ENCODE results near the gene RASSF8.
"Not testable (repeated sequence)": the region's sequence is repeated elsewhere in the genome, so short reads cannot be mapped to it uniquely, and the experiment has no call there.

Gene RASSF8

DNA sequence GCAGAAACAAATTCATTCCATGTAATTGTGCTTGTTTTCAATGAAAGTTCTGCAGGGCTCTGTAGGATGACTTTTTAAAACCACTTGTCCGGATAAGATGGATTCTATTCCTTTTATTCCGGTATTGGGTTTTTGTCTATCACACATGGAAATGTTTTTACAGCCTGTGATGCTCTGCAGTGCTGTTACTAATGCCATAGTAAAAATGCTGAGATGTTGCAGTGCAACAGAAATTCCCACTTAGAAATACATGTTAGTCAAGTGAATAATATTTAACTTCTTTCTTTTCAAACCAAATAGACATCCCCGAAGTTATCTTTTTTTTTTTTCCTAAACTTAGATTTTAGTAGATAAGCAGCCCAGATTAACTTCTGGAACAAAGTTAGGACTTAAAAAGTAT lies 71.9 kb downstream of the RASSF8 start:
- DNase-seq: no peak

DNA sequence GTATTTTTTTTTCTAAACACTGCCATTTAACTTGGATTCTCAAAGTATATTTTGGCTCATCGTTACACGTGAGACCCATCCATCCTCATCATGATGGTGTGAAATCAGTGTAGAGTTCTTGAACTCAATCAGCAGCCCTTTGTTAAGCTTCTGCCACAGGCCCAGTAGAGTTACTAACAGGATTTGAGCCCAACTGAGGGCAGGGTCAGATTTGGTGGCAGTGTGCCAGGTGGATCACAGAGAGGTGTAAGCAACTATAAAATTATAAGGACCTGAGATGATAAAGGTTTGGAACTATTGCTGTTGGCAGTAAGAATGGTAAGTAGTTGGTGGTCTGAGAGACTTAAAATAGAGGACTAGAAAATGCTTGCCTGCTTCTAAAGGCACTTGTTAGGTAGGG lies 72.8 kb downstream of the RASSF8 start:
- no peak for DNase-seq

- DNase-seq: no peak
Observed at GRCh38 chr12:26031827-26032226, 73.3 kb downstream of the RASSF8 start.

GRCh38 chr12:26032290-26032689 lies 73.8 kb downstream of the RASSF8 start:
- DNase-seq: no peak

DNA sequence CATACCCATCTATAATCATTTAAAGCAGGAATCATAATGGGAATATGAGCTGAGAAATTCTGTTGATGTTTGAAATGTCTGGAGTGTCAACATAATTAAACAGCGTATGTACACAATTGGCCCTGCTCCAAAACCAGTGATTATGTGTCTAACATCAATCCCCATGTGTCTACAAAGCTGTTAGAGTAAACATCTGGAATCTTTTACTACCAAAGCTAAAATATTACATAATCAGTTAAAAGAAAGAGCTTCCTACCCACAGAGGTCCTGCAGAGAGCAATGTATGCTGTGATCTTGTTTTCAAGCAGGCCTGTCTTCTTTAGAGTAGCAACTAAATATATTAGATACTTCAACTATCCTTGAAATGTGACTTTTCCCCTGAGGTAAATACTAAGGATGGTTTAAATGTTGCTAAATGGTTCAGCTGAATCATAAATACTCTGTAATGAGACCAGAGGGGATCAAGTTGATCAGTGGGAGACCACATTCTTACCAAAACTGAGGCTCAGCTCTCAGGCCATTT lies 74.3 kb downstream of the RASSF8 start:
- no peak for DNase-seq

DNA sequence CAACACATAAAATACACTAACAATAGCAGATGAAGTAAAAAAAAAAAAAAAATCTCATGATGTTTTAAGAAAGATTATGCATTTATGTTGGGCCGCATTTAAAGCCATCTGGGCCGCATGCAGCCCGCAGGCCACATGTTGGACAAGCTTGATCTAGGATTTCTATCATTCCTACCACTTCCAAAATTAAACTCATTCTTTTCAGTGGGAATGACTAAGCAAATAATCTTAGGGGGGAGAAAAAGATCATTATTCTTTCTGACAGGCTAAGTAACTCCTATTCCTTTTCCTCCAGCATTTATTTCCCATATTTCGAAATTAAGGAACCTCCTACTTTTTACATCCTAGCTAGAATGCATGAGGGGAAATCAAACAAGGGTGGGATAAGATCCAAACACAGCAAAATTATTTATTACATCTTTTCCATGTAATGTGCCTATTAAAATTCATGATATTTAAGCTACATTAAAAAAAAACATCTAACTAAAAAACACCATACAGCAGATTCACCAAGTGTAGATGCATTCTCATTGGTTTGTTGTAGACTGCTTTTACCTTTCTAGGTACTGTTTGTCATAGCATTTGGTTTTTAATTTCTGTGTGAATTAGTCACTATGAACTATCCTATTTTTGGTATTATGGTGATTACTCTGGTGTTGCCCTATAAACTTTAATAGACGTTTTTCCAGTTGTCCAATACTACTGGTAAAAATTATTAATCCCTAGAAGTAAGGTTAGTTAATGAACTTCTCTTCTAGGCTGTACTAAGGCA lies 76.1 kb downstream of the RASSF8 start:
- DNase-seq: no peak

DNA sequence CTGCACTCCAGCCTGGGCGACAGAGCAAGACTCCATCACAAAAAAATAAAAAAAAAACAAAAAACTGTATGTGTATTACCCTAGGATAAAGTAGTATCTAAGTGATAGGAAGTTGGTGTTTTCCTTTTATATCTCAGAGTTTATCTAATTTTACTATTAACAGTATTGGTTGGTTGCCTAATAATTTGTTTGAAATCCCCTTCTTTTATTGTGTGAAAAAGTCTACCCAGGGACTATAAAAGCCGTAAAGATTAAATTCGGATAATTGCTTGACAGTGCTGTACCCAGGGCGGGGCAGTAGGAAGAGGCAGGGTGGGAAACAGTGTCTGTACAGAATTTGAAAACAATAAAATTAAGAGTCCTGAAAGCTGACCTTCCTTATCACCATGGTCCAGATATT lies 78.4 kb downstream of the RASSF8 start:
- no peak for DNase-seq

- DNase-seq: no peak
Observed at GRCh38 chr12:26037615-26038220, 79.2 kb downstream of the RASSF8 start.

DNA sequence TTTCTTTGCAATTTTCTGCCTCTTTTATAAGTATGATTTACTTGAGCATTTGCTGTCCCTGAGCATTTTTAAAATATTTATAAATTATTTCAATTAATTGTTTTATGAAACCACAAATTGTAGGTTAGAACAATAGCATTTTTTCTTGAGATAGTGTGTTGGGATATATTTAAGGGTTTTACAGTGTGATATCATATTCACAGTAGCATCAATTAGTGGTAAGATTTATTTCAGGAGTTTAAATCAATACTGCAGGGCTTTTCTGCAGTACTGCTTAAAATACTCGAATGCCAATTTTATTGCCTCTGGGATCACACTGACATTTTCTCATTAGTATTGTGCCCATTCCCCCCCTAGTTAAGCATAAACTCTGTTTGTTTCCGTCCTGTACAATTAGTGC lies 84.2 kb downstream of the RASSF8 start:
- no peak for DNase-seq

DNA sequence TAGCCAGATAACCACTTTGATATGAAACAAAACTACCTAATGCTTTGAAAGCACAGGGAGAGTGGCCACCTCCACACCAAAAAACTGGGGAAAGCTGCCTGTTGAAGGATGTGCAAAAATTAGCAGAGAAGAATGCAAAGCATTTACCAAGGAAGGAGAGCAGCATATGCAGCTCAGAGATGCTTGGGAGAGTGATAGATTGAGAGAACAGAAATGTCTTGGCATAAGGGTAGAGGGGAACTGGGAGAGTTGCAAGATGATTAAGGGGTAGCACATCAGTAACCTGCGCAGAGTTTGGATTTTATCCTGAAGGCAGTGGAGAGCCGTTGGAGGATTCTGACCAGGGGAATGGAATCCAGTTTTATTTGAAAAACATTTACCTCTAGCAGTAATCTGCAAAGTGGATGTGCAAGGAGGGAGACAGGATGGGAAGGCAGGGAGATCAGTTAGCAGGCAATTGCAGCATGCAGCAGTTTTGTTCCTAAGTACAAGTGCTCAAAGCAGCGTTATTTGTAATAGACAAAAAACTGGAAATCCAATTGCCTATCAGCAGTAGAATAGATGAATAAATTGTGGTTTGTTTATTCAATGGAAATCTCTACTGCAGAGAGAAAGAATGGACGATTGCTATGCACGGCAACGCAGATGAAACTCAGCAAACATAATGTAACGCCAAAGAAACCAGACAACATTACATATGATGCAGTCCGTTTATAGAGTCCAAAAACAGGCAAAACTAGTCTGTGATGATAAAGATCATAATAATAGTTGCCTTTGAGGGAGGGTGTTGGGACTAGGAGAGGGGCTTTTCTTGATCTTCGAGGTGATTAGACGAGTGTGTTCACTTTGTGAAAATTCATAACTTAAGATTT lies 84.9 kb downstream of the RASSF8 start:
- no peak for DNase-seq

- no peak for DNase-seq
Observed at GRCh38 chr12:26044007-26044394, 85.5 kb downstream of the RASSF8 start.

- no peak for DNase-seq
Observed at GRCh38 chr12:26044592-26044991, 86.1 kb downstream of the RASSF8 start.

GRCh38 chr12:26046203-26046602 lies 87.7 kb downstream of the RASSF8 start:
- DNase-seq: no peak

DNA sequence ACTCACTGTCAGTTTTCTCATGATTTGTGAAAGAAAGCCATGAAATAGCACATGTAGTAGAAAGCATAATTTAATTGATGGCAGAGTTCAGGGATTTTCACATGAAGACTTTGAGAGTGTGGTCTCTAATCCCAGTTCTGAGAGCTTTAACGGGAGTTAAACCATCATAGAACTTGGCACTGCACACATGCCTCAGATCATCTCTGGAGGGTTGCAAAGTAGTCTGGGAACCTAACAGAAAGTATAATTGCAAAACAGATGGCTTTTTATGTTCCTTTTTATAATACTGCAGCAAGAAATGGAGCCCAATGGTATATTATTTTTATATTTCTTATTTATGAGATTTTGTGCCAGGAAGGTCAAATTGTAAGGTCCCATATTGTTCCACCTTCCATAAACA lies 88.4 kb downstream of the RASSF8 start:
- no peak for DNase-seq

DNA sequence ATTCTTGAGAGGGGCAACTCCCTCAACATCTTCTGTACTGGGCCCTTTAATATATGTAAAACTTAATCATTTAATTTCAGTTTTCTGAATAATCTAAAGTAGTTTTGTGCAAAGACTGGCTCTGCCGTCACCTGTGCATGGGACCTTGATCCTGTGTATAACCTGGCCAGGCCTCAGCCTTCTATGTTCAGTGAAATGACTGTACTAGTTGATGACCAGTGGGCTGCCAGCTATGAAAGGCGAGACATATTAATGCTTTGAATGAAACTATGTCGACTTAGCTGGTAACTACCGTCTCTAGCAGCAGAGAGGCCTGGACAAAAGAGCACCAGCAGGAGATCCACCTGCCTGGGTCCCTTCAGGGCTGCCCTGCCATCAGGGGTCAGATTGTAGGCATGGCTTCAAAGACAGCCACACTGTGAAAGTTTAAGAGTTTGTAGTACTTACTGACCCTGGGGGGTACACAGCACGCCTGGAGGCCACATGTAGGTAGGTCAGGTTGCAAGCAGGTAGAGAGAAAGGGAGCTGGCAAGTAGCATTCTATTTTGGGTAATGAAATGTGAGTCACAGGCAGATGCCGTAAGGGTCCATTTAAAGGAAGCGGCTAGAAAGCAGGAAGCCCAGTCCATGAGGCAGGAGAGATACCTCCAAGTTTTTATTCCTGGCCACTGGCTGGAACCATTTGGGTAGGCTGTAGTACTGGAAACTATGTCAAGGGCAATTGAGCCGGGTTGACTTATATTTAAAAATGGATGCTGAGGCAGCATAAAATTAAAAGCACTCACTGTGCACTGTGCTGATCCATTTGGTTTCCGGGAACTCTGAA lies 89.1 kb downstream of the RASSF8 start:
- DNase-seq: no peak

GRCh38 chr12:26052652-26053051 lies 94.2 kb downstream of the RASSF8 start:
- no peak for DNase-seq

DNA sequence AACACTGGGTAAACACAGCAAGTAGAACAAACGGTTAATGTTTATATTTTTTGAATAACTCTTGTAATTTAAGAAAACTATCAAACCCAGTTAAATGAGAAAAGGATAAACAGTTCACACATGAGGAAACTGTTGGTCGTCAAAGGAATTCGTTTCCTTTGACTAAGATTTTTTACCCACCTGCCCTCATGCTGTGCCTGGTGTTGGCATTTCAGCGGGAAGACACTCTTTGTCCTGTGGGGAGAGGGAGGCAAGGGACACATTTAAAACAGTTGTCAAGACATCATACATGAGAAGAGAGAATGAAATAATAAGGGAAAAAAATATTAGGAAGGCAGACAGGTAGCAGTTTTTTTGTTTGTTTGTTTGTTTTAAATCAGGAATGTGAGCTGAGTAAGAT lies 95.9 kb downstream of the RASSF8 start:
- no peak for DNase-seq

GRCh38 chr12:26055087-26055486 lies 96.6 kb downstream of the RASSF8 start:
- DNase-seq: no peak

DNA sequence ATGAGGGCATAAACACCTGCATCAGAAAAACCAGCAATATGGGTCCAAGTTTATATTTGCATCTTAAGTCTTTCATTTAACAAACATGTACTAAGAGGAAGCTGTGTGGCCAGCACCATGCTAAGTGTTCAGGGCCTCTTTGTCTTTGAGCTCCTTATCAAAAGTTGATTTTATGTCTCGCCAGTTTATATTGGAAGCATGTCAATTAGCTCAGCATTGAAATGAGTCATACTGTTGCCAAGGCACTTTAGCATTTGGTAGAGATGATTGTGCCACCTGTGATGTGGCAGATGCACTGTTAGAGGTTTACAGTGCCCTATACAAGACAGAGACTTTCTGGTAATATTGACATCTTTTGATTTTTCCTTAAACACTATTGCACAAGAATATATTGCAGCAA lies 97.9 kb downstream of the RASSF8 start:
- DNase-seq: no peak

GRCh38 chr12:26057271-26057670 lies 98.8 kb downstream of the RASSF8 start:
- not testable (repeated sequence) for DNase-seq

- DNase-seq: no peak
Observed at GRCh38 chr12:26058308-26058707, 99.8 kb downstream of the RASSF8 start.

DNA sequence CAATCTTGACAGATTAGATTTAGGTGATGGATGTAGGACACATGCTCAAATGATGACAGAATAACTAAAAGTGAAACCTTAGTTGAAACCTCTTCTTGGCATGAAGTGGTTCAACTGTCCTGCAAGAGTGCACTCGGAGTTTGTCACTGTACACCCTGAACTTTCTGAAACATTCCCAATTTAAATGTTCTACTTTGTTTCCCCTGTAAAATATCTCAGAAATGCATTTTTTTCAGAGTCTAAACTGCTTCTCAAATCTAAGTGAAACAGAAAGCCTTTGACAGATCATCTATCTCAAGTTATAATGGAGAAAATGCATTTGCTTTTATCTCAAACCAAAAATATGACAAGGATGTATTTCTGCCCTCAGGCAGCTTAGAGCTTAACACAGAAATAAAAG lies 100.3 kb downstream of the RASSF8 start:
- DNase-seq: no peak

DNA sequence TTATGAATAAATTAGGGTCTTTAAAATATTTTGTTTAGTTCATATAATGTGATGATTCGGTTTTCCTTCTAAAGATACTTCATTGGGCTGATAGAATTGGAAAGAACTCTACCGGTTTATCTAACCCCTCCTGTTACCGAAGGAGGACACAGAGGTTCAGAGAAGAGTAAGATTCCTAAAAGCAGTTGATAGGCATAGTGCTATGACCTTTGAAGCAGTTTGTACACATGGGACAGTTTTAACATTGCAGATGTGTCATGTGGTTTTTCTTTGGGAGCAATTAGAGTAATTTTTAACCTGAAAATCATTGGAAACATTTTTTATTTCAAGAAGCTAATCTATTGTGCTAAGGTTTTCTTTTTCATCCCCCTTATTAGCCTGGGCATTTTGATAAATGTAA lies 103.5 kb downstream of the RASSF8 start:
- no peak for DNase-seq

Data from CD4-positive, alpha-beta T cell treated with Interleukin-10 for 1 hour (primary cell).